OCI-LY3 (cell line): ENCODE measurements around the gene ACKR3.

Experiments used
- EZH2phosphoT487 ChIP-seq: fragments of 200-600 bp; shearing (Covaris generic); IDR thresholded peaks from 2 replicates; pipeline ENCODE4 v1.6.1; 2018; ENCODE audit warnings: antibody characterized with exemption, mixed run types, low read depth
- TF ChIP-seq, protein P1 (sequence below): fragments of 200-600, 300-600 bp; sonication (generic); IDR thresholded peaks from 2 replicates; pipeline ENCODE4 v1.5.1; 2014; ENCODE audit warnings: antibody characterized with exemption, low read length, low read depth

DNA sequence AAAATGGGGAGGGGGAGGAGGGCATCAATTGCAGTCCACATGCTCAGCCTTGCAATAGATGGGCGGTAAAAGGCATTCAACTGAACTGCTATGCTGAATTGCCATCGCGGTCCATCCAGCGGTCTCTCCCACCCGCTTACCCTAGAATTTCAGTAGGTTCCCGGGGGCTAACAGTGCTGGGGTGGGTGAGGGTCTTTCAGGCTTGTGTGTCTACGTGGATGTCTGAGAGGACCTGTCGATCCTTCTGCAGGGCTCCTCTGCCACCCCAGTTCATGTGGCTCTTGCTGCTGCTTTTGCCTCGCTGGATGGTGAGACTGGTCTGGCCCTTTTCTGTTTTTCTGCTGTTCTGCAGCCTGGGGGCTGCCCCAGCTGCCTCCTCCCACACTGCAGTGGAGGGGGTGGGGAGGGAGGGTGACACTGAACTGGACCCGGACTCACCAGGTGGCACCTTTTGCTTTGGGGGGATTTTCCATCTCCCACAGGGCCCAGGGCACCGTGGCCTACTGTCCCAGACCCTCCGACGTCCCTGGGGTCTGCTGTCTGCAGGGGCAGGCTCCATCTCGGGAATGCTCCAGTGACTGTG is 14.1 kb downstream of the ACKR3 start:
- TF ChIP-seq, protein P1, sequence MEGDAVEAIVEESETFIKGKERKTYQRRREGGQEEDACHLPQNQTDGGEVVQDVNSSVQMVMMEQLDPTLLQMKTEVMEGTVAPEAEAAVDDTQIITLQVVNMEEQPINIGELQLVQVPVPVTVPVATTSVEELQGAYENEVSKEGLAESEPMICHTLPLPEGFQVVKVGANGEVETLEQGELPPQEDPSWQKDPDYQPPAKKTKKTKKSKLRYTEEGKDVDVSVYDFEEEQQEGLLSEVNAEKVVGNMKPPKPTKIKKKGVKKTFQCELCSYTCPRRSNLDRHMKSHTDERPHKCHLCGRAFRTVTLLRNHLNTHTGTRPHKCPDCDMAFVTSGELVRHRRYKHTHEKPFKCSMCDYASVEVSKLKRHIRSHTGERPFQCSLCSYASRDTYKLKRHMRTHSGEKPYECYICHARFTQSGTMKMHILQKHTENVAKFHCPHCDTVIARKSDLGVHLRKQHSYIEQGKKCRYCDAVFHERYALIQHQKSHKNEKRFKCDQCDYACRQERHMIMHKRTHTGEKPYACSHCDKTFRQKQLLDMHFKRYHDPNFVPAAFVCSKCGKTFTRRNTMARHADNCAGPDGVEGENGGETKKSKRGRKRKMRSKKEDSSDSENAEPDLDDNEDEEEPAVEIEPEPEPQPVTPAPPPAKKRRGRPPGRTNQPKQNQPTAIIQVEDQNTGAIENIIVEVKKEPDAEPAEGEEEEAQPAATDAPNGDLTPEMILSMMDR = no peak
- no peak for TF ChIP-seq EZH2phosphoT487
